ENCODE measurements around the gene LRCOL1.

LRCOL1 gene

GRCh38 chr12:132561427-132562156 lies 48.8 kb downstream of the LRCOL1 start:
- DNase-seq = peak; percentile 52

- DNase-seq = peak; percentile 91
Observed at GRCh38 chr12:132560614-132561426, 49.6 kb downstream of the LRCOL1 start.

- DNase-seq = peak; percentile 51
Observed at GRCh38 chr12:132560364-132560613, 50.1 kb downstream of the LRCOL1 start.

GRCh38 chr12:132559652-132560363 lies 50.6 kb downstream of the LRCOL1 start:
- DNase-seq = peak; percentile 71

- DNase-seq = peak; percentile 22
Observed at GRCh38 chr12:132558861-132559623, 51.3 kb downstream of the LRCOL1 start.

GRCh38 chr12:132558042-132558856 lies 52.1 kb downstream of the LRCOL1 start:
- peak; percentile 19 for DNase-seq

- no peak for DNase-seq
Observed at GRCh38 chr12:132557291-132558015, 52.9 kb downstream of the LRCOL1 start.

- DNase-seq = no peak
Observed at GRCh38 chr12:132556801-132557200, 53.6 kb downstream of the LRCOL1 start.

- no peak for DNase-seq
Observed at GRCh38 chr12:132556216-132556615, 54.2 kb downstream of the LRCOL1 start.

- DNase-seq = no peak
Observed at GRCh38 chr12:132555686-132556085, 54.7 kb downstream of the LRCOL1 start.

- peak; percentile 32 for DNase-seq
Observed at GRCh38 chr12:132554845-132555630, 55.3 kb downstream of the LRCOL1 start.

Measured in stimulated activated CD4-positive, alpha-beta T cell treated with anti-CD3 and anti-CD28 coated beads, Interleukin-15, amount 100 ng/mL, for 24 hours (primary cell).